Neuronal stem cell (in vitro differentiated cells): Measurements from ENCODE around the gene ZNF784.

Experiments used
- DNase-seq: peaks from one replicate; pipeline ENCODE4 v3.0.0-alpha.2; 2013; ENCODE audit warnings: low spot score
- H2AFZ ChIP-seq: one replicate; pipeline ENCODE4 v1.6.1; 2013; ENCODE audit warnings: mild to moderate bottlenecking, low read length, inconsistent platforms
- H2AK5ac ChIP-seq: 2 replicates; pipeline ENCODE4 v1.6.1; 2013; ENCODE audit warnings: low read depth, mild to moderate bottlenecking, inconsistent platforms, low read length, moderate library complexity, mixed read lengths
- H2BK120ac ChIP-seq: 2 replicates; pipeline ENCODE4 v1.6.1; 2013; ENCODE audit warnings: low read depth, mild to moderate bottlenecking, inconsistent platforms, low read length, moderate library complexity, mixed read lengths
- H2BK12ac ChIP-seq: one replicate; pipeline ENCODE4 v1.6.1; 2013; ENCODE audit warnings: low read length, inconsistent platforms
- H2BK15ac ChIP-seq: 2 replicates; pipeline ENCODE4 v1.6.1; 2013; ENCODE audit warnings: mild to moderate bottlenecking, low read length, inconsistent platforms, mixed read lengths
- H2BK5ac ChIP-seq: one replicate; pipeline ENCODE4 v1.6.1; 2013; ENCODE audit warnings: inconsistent platforms, mild to moderate bottlenecking, low read length, moderate library complexity
- H3K14ac ChIP-seq: one replicate; pipeline ENCODE4 v1.6.1; 2013; ENCODE audit warnings: low read length, inconsistent platforms
- H3K18ac ChIP-seq: 2 replicates; pipeline ENCODE4 v1.6.1; 2013; ENCODE audit warnings: low read length, inconsistent platforms
- H3K23ac ChIP-seq: 2 replicates; pipeline ENCODE4 v1.6.1; 2013; ENCODE audit warnings: low read depth, mild to moderate bottlenecking, mixed read lengths, low read length, inconsistent platforms; ENCODE audit not compliant: poor library complexity
- H3K27ac ChIP-seq: replicated peaks from 3 replicates; pipeline ENCODE4 v1.5.1; 2013; ENCODE audit warnings: low read length, inconsistent platforms
- H3K27me3 ChIP-seq, 3 experiments: 2 replicates each; pipeline ENCODE4 v1.6.1; 2013; ENCODE audit warnings: low read length in 3 of 3, mild to moderate bottlenecking in 2 of 3, inconsistent platforms in 1 of 3, low read depth in 1 of 3, mixed read lengths in 1 of 3, moderate library complexity in 1 of 3; ENCODE audit not compliant: control insufficient read depth in 3 of 3, insufficient read depth in 3 of 3
- H3K36me3 ChIP-seq, 2 donors: replicated peaks in 1 of 2; 2 replicates each; pipeline ENCODE4 v1.6.1; 2013; ENCODE audit warnings: low read length in 2 of 2; ENCODE audit not compliant: control insufficient read depth in 2 of 2, insufficient read depth in 2 of 2
- H3K4ac ChIP-seq: 2 replicates; pipeline ENCODE4 v1.6.1; 2013; ENCODE audit warnings: inconsistent platforms, mild to moderate bottlenecking, low read length, moderate library complexity
- H3K4me1 ChIP-seq, 2 donors: 1 replicate in 1 of 2; 2 replicates in 1 of 2; pipeline ENCODE4 v1.6.1; 2013; ENCODE audit warnings: low read length in 2 of 2, low read depth in 1 of 2; ENCODE audit not compliant: control insufficient read depth in 2 of 2, insufficient read depth in 1 of 2
- H3K4me2 ChIP-seq: one replicate; pipeline ENCODE4 v1.6.1; 2013; ENCODE audit warnings: mild to moderate bottlenecking, low read length, inconsistent platforms; ENCODE audit not compliant: insufficient read depth, poor library complexity, severe bottlenecking
- H3K4me3 ChIP-seq, 2 donors: 2 replicates each; pipeline ENCODE4 v1.5.1; 2013; ENCODE audit warnings: low read length in 2 of 2, mild to moderate bottlenecking in 2 of 2, inconsistent platforms in 1 of 2, moderate library complexity in 1 of 2
- H3K79me1 ChIP-seq: one replicate; pipeline ENCODE4 v1.6.1; 2013; ENCODE audit warnings: low read depth, mild to moderate bottlenecking, inconsistent platforms, low read length, moderate library complexity
- H3K9ac ChIP-seq: one replicate; pipeline ENCODE4 v1.6.1; 2013; ENCODE audit warnings: mild to moderate bottlenecking, low read depth, low read length, inconsistent platforms; ENCODE audit not compliant: poor library complexity
- H3K9me3 ChIP-seq, 2 donors: replicated peaks in 1 of 2; 2 replicates each; pipeline versions ENCODE3 to v1.6.1; 2013; ENCODE audit warnings: low read length in 2 of 2, mild to moderate bottlenecking in 2 of 2, inconsistent platforms in 1 of 2, low read depth in 1 of 2, mixed read lengths in 1 of 2, moderate library complexity in 1 of 2; ENCODE audit not compliant: control insufficient read depth in 2 of 2, insufficient read depth in 1 of 2
- H4K8ac ChIP-seq: one replicate; pipeline ENCODE4 v1.6.1; 2013; ENCODE audit warnings: low read depth, mild to moderate bottlenecking, inconsistent platforms, low read length, moderate library complexity
- H4K91ac ChIP-seq: one replicate; pipeline ENCODE4 v1.6.1; 2013; ENCODE audit warnings: low read length, low read depth, mild to moderate bottlenecking, inconsistent platforms; ENCODE audit not compliant: poor library complexity
- WGBS, 2 donors: extraction: QIAGEN DNeasy Blood & Tissue Kit; methylation state at CpG; one replicate each; pipeline ENCODE4 v1.1.7; 2013; ENCODE audit warnings: missing lambda C conversion rate in 2 of 2, mixed read lengths in 1 of 2; ENCODE audit not compliant: insufficient read length in 2 of 2, insufficient replicate concordance in 1 of 2; ENCODE audit errors: extremely low coverage in 2 of 2; 5-methylcytosine and 5-hydroxymethylcytosine counted together

ZNF784 gene

GRCh38 chr19:55632463-55632834 lies 8.1 kb upstream of the ZNF784 start:
- Histone ChIP-seq H2AK5ac (peak overlapping the region; percentile 7), H3K79me1 (peaks cover 18% of the 10 kb centered on the region), H3K4me2 (no peak overlapping the region), H4K91ac (no peak overlapping the region), H3K4me1 (peaks cover 9 to 11% of the 10 kb centered on the region in 2 donors), H2BK120ac (no peak overlapping the region), H2BK15ac (peak overlapping the region; percentile 79), H3K4ac (no peak overlapping the region), H2BK12ac (no peak overlapping the region), H3K14ac (no peak overlapping the region), H4K8ac (no peak overlapping the region), H2AFZ (peak overlapping the region; percentile 68), H2BK5ac (no peak overlapping the region), H3K9me3 (no peaks in the 10 kb centered on the region), H3K18ac (peak overlapping the region; percentile 78), H3K27me3 (no peaks in the 10 kb centered on the region), H3K36me3 (no peaks in the 10 kb centered on the region), H3K4me3 (no peak overlapping the region), H3K9ac (no peak overlapping the region), H3K23ac (no peak overlapping the region), H3K27ac (no peak overlapping the region)
- DNase-seq = peak; percentile 92
- no CpG with 5 or more reads among the region's 3 CpGs for WGBS, 2 donors

- no peak for DNase-seq
- no peaks in the 10 kb centered on the region for H3K9me3 ChIP-seq
- no peak overlapping the region for H2AFZ ChIP-seq
- no peak overlapping the region for H4K8ac ChIP-seq
- H3K79me1 ChIP-seq = no peaks in the 10 kb centered on the region
- H3K27ac ChIP-seq = no peak overlapping the region
- peaks cover 3 to 7% of the 10 kb centered on the region in 2 donors for H3K36me3 ChIP-seq
- peaks cover 0 to 6% of the 10 kb centered on the region in 2 donors for H3K4me1 ChIP-seq
- no peak overlapping the region for H3K23ac ChIP-seq
- H2BK5ac ChIP-seq = no peak overlapping the region
- H2AK5ac ChIP-seq = no peak overlapping the region
- no peak overlapping the region for H2BK12ac ChIP-seq
- no peak overlapping the region for H3K4me3 ChIP-seq
- H3K18ac ChIP-seq = no peak overlapping the region
- H3K9ac ChIP-seq = no peak overlapping the region
- no peak overlapping the region for H4K91ac ChIP-seq
- no peak overlapping the region for H3K14ac ChIP-seq
- no peak overlapping the region for H3K4ac ChIP-seq
- H2BK15ac ChIP-seq = no peak overlapping the region
- no peak overlapping the region for H2BK120ac ChIP-seq
- no peak overlapping the region for H3K4me2 ChIP-seq
- no peaks in the 10 kb centered on the region for H3K27me3 ChIP-seq
- no CpG with 5 or more reads among the region's 11 CpGs for WGBS, 2 donors
Observed at GRCh38 chr19:55626350-55626749, 2.0 kb upstream of the ZNF784 start.

GRCh38 chr19:55625004-55625326 lies 599 bp upstream of the ZNF784 start:
- Histone ChIP-seq H3K9ac (no peak overlapping the region), H3K27me3 (no peaks in the 10 kb centered on the region), H3K14ac (no peak overlapping the region), H3K9me3 (no peaks in the 10 kb centered on the region), H2BK15ac (peak overlapping the region; percentile 7), H3K4me2 (peak overlapping the region; percentile 86), H3K27ac (peak overlapping the region; percentile 61), H2AK5ac (no peak overlapping the region), H3K36me3 (peaks cover 10 to 20% of the 10 kb centered on the region in 2 donors), H3K4me3 (peak overlapping the region; percentile 60 to 79), H3K18ac (peak overlapping the region; percentile 77), H3K79me1 (no peaks in the 10 kb centered on the region), H2BK120ac (no peak overlapping the region), H2BK5ac (no peak overlapping the region), H3K4me1 (peaks cover 0 to 6% of the 10 kb centered on the region in 2 donors), H4K8ac (no peak overlapping the region), H2BK12ac (no peak overlapping the region), H2AFZ (peak overlapping the region; percentile 94), H3K4ac (no peak overlapping the region), H3K23ac (peak overlapping the region; percentile 77), H4K91ac (no peak overlapping the region)
- WGBS, 2 donors = no CpG with 5 or more reads among the region's 11 CpGs
- DNase-seq = no peak

GRCh38 chr19:55623561-55623960 lies 805 bp downstream of the ZNF784 start:
- Histone ChIP-seq H3K27ac (no peak overlapping the region), H2AFZ (no peak overlapping the region), H2BK12ac (no peak overlapping the region), H3K36me3 (peaks cover 13 to 26% of the 10 kb centered on the region in 2 donors), H4K8ac (no peak overlapping the region), H3K4me3 (peak overlapping the region; percentile 65 to 79), H3K4me1 (peaks cover 0 to 6% of the 10 kb centered on the region in 2 donors), H3K9me3 (no peaks in the 10 kb centered on the region), H3K4ac (no peak overlapping the region), H2BK120ac (no peak overlapping the region), H3K23ac (no peak overlapping the region), H3K27me3 (no peaks in the 10 kb centered on the region), H2AK5ac (no peak overlapping the region), H3K14ac (no peak overlapping the region), H3K4me2 (peak overlapping the region; percentile 26), H3K18ac (no peak overlapping the region), H2BK15ac (no peak overlapping the region), H4K91ac (no peak overlapping the region), H3K79me1 (no peaks in the 10 kb centered on the region), H2BK5ac (no peak overlapping the region), H3K9ac (no peak overlapping the region)
- DNase-seq = no peak
- whole genome bisulfite sequencing, 2 donors = no CpG with 5 or more reads among the region's 7 CpGs
